Epithelial cell of esophagus (primary cell): ENCODE measurements around the gene SAMSN1.

Experiments
- DNase-seq: peaks from one replicate; pipeline ENCODE4 v3.0.0; 2010; ENCODE audit warnings: low read depth
- H3K4me3 ChIP-seq: 2 replicates; pipeline ENCODE4 v1.5.1; 2011; ENCODE audit warnings: mild to moderate bottlenecking, low read length, control low read depth
- TF ChIP-seq, protein P1 (sequence below): IDR thresholded peaks from 2 replicates; pipeline ENCODE4 v1.5.1; 2011; ENCODE audit warnings: low read depth, mild to moderate bottlenecking, low read length, control low read depth, inconsistent platforms; ENCODE audit not compliant: insufficient read depth; ENCODE audit errors: missing control alignments

The SAMSN1 gene

DNA sequence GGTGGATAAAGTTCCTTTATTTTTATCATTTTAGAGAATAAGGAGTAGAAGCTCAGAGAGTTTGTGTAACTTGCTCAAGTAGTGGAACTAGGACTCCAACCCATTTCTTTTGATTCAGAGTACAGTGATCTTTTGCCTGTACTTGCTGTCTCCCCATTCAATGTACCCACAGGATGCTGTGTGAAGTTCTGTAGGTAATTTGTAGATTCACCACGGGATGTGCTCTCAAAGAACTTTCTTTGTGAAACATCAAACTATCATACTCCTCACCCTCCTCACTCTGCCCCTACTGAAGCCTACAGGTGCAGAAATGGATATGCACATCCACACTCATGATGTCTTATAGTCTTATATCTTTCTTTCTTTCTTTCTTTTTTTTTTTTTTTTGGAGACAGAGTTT is 97.3 kb downstream of the SAMSN1 start:
- TF ChIP-seq, protein P1, sequence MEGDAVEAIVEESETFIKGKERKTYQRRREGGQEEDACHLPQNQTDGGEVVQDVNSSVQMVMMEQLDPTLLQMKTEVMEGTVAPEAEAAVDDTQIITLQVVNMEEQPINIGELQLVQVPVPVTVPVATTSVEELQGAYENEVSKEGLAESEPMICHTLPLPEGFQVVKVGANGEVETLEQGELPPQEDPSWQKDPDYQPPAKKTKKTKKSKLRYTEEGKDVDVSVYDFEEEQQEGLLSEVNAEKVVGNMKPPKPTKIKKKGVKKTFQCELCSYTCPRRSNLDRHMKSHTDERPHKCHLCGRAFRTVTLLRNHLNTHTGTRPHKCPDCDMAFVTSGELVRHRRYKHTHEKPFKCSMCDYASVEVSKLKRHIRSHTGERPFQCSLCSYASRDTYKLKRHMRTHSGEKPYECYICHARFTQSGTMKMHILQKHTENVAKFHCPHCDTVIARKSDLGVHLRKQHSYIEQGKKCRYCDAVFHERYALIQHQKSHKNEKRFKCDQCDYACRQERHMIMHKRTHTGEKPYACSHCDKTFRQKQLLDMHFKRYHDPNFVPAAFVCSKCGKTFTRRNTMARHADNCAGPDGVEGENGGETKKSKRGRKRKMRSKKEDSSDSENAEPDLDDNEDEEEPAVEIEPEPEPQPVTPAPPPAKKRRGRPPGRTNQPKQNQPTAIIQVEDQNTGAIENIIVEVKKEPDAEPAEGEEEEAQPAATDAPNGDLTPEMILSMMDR, result no peak
- DNase-seq, result no peak
- no peak overlapping the region for H3K4me3 ChIP-seq

DNA sequence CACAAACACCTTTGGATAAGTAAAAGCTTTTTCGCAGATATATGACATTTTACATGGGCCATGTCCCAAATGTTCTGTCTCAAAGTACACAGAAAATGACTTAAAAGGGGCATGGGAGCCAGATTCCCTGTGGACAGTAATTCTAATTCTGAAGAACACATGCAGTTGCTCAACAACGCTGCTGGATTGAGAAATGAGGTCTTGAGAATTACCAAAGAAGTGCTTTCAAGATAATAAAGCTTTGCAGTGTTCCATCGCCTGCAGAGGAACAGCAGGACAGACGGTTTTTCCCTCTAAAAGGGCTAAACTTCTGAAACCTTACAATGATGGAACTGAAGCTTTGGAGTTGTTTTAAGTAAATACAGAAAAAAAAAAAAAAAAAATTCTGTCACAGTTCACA is 107.9 kb downstream of the SAMSN1 start:
- no peak for DNase-seq
- no peak overlapping the region for H3K4me3 ChIP-seq
- TF ChIP-seq, protein P1, result no peak

DNA sequence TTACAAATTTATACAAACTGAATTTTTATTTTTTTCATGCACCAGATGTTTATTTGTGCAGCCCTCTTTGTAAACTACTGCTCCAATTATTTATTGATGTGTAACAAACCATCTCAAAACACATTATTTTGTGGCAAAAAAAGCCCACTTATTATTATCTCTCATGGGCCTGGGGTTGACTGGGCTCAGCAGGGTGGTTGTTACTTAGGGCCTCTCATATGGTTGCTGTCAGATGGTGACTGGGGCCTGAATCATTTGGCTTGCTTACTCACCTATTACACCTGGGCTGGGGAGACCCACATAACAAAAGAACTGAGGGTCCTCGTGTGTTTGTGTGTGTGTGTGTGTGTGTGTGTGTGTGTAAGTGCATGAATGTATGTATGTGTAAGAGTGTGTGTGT is 110.7 kb downstream of the SAMSN1 start:
- no peak for DNase-seq
- TF ChIP-seq, protein P1, result no peak
- H3K4me3 ChIP-seq, result no peak overlapping the region
